WERI-Rb-1 (cell line): ENCODE measurements around the gene E4F1.

Source experiments
- DNase-seq: peaks from one replicate; pipeline ENCODE4 v3.0.0-alpha.2; 2020
- H3K27ac ChIP-seq: fragments of 250-450 bp; sonication (Bioruptor Pico); 2 replicates; pipeline ENCODE4 v1.5.1; 2020; ENCODE audit warnings: mild to moderate bottlenecking, moderate library complexity
- H3K27me3 ChIP-seq: fragments of 250-450 bp; sonication (Bioruptor Pico); 2 replicates; pipeline ENCODE4 v1.5.1; 2021; ENCODE audit warnings: mild to moderate bottlenecking, low read depth, moderate library complexity; ENCODE audit not compliant: insufficient read depth, severe bottlenecking
- H3K36me3 ChIP-seq: fragments of 250-450 bp; sonication (Bioruptor Pico); 2 replicates; pipeline ENCODE4 v1.5.1; 2020; ENCODE audit warnings: mild to moderate bottlenecking, moderate library complexity
- H3K4me3 ChIP-seq: 2 replicates; pipeline ENCODE4 v1.5.1; 2011; ENCODE audit warnings: low read depth, mild to moderate bottlenecking, control low read depth, low read length
- H3K9me3 ChIP-seq: fragments of 250-450 bp; sonication (Bioruptor Pico); 2 replicates; pipeline ENCODE4 v1.5.1; 2021; ENCODE audit warnings: mild to moderate bottlenecking, moderate library complexity; ENCODE audit not compliant: severe bottlenecking
- CTCF ChIP-seq: IDR thresholded peaks from 2 replicates; pipeline ENCODE4 v1.5.1; 2011; ENCODE audit warnings: low read depth, mild to moderate bottlenecking, control low read depth, inconsistent platforms, low read length

The E4F1 gene

GRCh38 chr16:2267913-2268666 is 44.7 kb downstream of the E4F1 start, which contains the start of gene RNPS1:
Gene RNPS1, minus strand, starts transcription at chr16:2268126. Its CDS starts 3,483 bp downstream, at chr16:2264643.
- no peaks in the 10 kb centered on the region for H3K27me3 ChIP-seq
- H3K4me3 ChIP-seq, result peak within 1 kb of the TSS; percentile 87
- TF ChIP-seq CTCF, result no peak
- peak within 1 kb of the TSS; percentile 97 for H3K27ac ChIP-seq
- H3K36me3 ChIP-seq, result peaks cover 50% of the 10 kb centered on the region
- H3K9me3 ChIP-seq, result no peaks in the 10 kb centered on the region
- DNase-seq, result peak; percentile 95

GRCh38 chr16:2270070-2270462 is 46.7 kb downstream of the E4F1 start:
- TF ChIP-seq CTCF, result no peak
- Histone ChIP-seq H3K27ac (peak overlapping the region; percentile 97), H3K9me3 (no peaks in the 10 kb centered on the region), H3K4me3 (no peak overlapping the region), H3K27me3 (no peaks in the 10 kb centered on the region), H3K36me3 (peaks cover 31% of the 10 kb centered on the region)
- no peak for DNase-seq

GRCh38 chr16:2270588-2271470 is 47.4 kb downstream of the E4F1 start:
- no peak overlapping the region for H3K4me3 ChIP-seq
- H3K9me3 ChIP-seq, result no peaks in the 10 kb centered on the region
- H3K36me3 ChIP-seq, result peaks cover 29% of the 10 kb centered on the region
- TF ChIP-seq CTCF, result no peak
- peak overlapping the region; percentile 97 for H3K27ac ChIP-seq
- H3K27me3 ChIP-seq, result no peaks in the 10 kb centered on the region
- no peak for DNase-seq

- Histone ChIP-seq H3K36me3 (peaks cover 26% of the 10 kb centered on the region), H3K27me3 (no peaks in the 10 kb centered on the region), H3K27ac (peak overlapping the region; percentile 91), H3K4me3 (no peak overlapping the region), H3K9me3 (no peaks in the 10 kb centered on the region)
- no peak for DNase-seq
- peak; percentile 18; the same call in 1 of the 2 replicates for TF ChIP-seq CTCF
Observed at GRCh38 chr16:2271848-2272461, 48.6 kb downstream of the E4F1 start.

- no peak for TF ChIP-seq CTCF
Observed at GRCh38 chr16:2273484-2273883, 50.1 kb downstream of the E4F1 start.

More at GRCh38 chr16:2273484-2273883, 50.1 kb downstream of the E4F1 start:
- DNase-seq, result peak; percentile 61
- peak overlapping the region; percentile 91 for H3K27ac ChIP-seq
- peaks cover 40% of the 10 kb centered on the region for H3K36me3 ChIP-seq
- no peak overlapping the region for H3K4me3 ChIP-seq
- H3K9me3 ChIP-seq, result no peaks in the 10 kb centered on the region
- no peaks in the 10 kb centered on the region for H3K27me3 ChIP-seq
